Testis (tissue), 2 donors: ENCODE data around the gene HOXA7.

Experiments used
- POLR2A ChIP-seq: fragments of 450-650 bp; IDR thresholded peaks from one replicate; pipeline ENCODE4 v1.6.1; 2017; ENCODE audit warnings: antibody characterized with exemption, mild to moderate bottlenecking, moderate library complexity
- TF ChIP-seq, protein P1 (sequence below), 3 experiments: fragments of 450-650 bp in 2 of 3; fragments of 200-600 bp in 1 of 3; sonication (generic) in 1 of 3; IDR thresholded peaks; one replicate each; pipeline ENCODE4 v1.5.1; 2016 to 2019; ENCODE audit warnings: antibody characterized with exemption in 3 of 3, mild to moderate bottlenecking in 2 of 3, moderate library complexity in 1 of 3

- TF ChIP-seq, protein P1, sequence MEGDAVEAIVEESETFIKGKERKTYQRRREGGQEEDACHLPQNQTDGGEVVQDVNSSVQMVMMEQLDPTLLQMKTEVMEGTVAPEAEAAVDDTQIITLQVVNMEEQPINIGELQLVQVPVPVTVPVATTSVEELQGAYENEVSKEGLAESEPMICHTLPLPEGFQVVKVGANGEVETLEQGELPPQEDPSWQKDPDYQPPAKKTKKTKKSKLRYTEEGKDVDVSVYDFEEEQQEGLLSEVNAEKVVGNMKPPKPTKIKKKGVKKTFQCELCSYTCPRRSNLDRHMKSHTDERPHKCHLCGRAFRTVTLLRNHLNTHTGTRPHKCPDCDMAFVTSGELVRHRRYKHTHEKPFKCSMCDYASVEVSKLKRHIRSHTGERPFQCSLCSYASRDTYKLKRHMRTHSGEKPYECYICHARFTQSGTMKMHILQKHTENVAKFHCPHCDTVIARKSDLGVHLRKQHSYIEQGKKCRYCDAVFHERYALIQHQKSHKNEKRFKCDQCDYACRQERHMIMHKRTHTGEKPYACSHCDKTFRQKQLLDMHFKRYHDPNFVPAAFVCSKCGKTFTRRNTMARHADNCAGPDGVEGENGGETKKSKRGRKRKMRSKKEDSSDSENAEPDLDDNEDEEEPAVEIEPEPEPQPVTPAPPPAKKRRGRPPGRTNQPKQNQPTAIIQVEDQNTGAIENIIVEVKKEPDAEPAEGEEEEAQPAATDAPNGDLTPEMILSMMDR (IDR thresholded peaks at IDR 0.05) = no peak
- TF ChIP-seq POLR2A = no peak
These were observed 48.8 kb downstream of the HOXA7 start for GRCh38 chr7:27107391-27108381.
